T-helper 17 cell (primary cell): ENCODE data around the gene RNF181. TPM values are rescaled to one million over a fixed set of nuclear protein-coding genes. Genes with fewer than 3 reads are reported as not detected.

Experiments
- ATAC-seq: fragments of 150-1000 bp; cut with Tn5 transposase; 2 replicates; pipeline ENCODE4 v1.10.0; 2021; ENCODE audit warnings: mild to moderate bottlenecking, moderate library complexity
- DNase-seq, 3 donors: peaks; one replicate each; pipeline versions ENCODE4 v3.0.0 to v3.0.0-alpha.2; 2020 to 2021
- H3K9me3 ChIP-seq: one replicate; pipeline ENCODE4 v1.7.0; 2013; ENCODE audit warnings: low read length, mild to moderate bottlenecking; ENCODE audit not compliant: control insufficient read depth, poor library complexity, severe bottlenecking
- H3K27ac Mint-ChIP-seq: one replicate; pipeline ENCODE4 v1.8.0; 2022; ENCODE audit warnings: mild to moderate bottlenecking, moderate library complexity, mixed read lengths
- H3K27me3 Mint-ChIP-seq: one replicate; pipeline ENCODE4 v1.8.0; 2022; ENCODE audit warnings: mixed read lengths
- H3K36me3 Mint-ChIP-seq: one replicate; pipeline ENCODE4 v1.8.0; 2022; ENCODE audit warnings: low read depth, mixed read lengths
- H3K4me1 Mint-ChIP-seq: one replicate; pipeline ENCODE4 v1.8.0; 2022; ENCODE audit warnings: mild to moderate bottlenecking, mixed read lengths
- H3K4me3 Mint-ChIP-seq: one replicate; pipeline ENCODE4 v1.8.0; 2022; ENCODE audit warnings: mild to moderate bottlenecking, moderate library complexity, mixed read lengths
- total RNA-seq, 4 donors: library from RNA in 2 of 4; stranded (reverse) in 2 of 4; gene quantifications; one replicate each; pipeline ENCODE4 v1.2.3 and lab custom pipeline; 2022 to 2026

The RNF181 gene
- total RNA-seq, 2 donors from 2014 or later, result 42.8 to 43.3 TPM

DNA sequence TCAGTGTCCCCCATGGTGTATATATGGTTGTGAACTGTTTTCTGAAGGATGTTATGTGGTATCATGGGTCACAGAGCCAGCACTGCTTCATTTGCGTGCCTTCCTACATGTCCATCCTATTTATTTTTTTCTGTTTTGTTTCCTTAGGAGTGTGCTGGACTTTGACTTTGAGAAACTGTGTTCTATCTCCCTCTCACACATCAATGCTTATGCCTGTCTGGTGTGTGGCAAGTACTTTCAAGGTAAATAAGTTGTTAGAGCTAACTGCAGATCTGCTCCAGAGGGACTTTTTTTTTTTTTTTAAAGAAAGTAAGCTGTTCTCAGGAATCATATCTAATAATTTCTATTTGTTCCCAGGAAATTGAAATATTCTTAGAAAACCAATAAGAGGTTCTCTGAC, 25.8 kb downstream of the RNF181 start:
- Mint-ChIP-seq H3K4me3 (no peak overlapping the region), H3K27me3 (no peaks in the 10 kb centered on the region), H3K36me3 (peaks cover 10% of the 10 kb centered on the region), H3K4me1 (peaks cover 15% of the 10 kb centered on the region), H3K27ac (no peak overlapping the region)
- ATAC-seq (no peak), DNase-seq (no peak)
- no peaks in the 10 kb centered on the region for H3K9me3 ChIP-seq

DNA sequence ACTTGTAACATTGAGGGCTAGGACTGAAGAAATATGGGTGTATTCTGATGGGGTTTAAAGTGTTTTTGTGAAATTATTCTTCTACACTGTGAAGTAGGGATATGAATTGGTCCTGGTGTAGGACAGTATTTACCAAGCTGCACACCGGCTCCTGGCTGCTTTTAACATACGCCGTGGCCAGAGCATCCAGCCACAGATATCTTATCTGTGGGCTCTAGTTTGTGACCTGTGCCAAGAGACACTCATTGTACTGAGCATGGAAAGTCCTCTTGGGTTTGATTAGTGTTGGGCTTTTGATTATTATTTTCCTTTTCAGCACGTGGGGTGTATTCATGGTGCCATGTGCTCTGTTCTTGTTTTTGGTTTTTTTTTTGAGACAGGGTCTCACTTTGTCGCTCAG, 28.4 kb downstream of the RNF181 start:
- H3K9me3 ChIP-seq, result no peaks in the 10 kb centered on the region
- peaks cover 11% of the 10 kb centered on the region for H3K4me1 Mint-ChIP-seq
- no peak for DNase-seq
- H3K27me3 Mint-ChIP-seq, result no peaks in the 10 kb centered on the region
- peak overlapping the region; percentile 43 for H3K27ac Mint-ChIP-seq
- no peak for ATAC-seq
- H3K4me3 Mint-ChIP-seq, result no peak overlapping the region
- peaks cover 10% of the 10 kb centered on the region for H3K36me3 Mint-ChIP-seq

DNA sequence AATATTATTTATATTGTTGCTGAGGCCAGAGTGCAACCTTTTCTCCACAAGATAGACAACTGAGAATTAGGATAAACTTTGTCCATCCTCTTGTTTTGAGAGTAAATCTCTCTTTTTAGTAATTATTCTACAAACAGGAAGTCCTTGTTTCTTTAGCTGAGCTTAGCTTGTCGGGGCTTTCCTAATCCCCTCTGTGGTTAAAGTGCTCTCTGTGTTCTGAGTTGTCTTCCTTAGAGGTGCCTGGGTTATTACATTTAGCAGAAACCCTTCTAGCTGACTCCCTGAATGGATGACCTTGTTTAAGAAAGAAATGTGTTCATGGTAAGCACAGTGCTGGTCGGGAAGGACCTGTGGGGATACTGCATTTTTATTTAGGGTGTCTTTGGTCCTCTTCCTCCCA, 33.1 kb downstream of the RNF181 start:
- H3K9me3 ChIP-seq, result no peaks in the 10 kb centered on the region
- DNase-seq (no peak), ATAC-seq (peak; percentile 84)
- peak overlapping the region; percentile 54 for H3K27ac Mint-ChIP-seq
- no peak overlapping the region for H3K4me3 Mint-ChIP-seq
- no peaks in the 10 kb centered on the region for H3K27me3 Mint-ChIP-seq
- H3K4me1 Mint-ChIP-seq, result peaks cover 6% of the 10 kb centered on the region
- peaks cover 14% of the 10 kb centered on the region for H3K36me3 Mint-ChIP-seq

DNA sequence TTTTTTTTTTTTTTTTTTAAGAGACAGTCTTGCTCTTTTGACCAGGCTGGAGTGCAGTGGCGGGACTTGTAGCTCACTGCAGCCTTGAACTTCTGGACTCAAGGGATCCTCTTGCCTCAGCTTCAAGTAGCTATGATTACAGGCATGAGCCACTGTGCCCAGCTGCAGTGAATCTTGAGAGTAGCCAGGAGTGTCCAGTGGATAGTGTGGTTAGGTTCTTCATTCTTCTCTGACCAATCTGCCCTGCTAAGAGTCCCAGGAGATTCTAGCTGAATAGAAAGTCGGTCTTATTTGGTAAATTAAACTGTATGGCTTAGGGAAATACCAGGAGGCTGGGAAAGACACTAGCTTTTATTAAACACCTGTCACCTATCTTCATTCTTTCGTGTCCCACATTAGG, 35.8 kb downstream of the RNF181 start:
- DNase-seq, result no peak
- H3K36me3 Mint-ChIP-seq, result peaks cover 16% of the 10 kb centered on the region
- no peaks in the 10 kb centered on the region for H3K27me3 Mint-ChIP-seq
- H3K4me3 Mint-ChIP-seq, result no peak overlapping the region
- no peaks in the 10 kb centered on the region for H3K9me3 ChIP-seq
- ATAC-seq, result no peak
- no peak overlapping the region for H3K27ac Mint-ChIP-seq
- peaks cover 16% of the 10 kb centered on the region for H3K4me1 Mint-ChIP-seq

DNA sequence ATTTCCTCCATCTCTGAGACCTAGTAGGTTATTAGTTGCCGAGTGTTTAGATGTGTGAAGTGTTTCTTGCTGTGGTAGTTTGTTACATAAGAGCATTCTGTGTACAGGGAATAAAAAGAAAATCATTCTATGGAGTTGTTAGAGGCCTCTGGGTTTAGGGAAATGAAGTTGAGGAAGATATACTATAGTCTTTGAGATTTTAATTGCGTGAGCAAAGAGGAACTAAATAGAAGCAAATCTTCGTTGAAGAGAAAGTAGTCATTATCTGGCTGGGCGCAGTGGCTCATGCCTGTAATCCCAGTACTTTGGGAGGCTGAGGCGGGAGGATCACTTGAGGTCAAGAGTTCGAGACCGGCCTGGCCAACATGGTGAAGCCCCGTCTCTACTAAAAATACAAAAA, 39.5 kb downstream of the RNF181 start:
- no peaks in the 10 kb centered on the region for H3K27me3 Mint-ChIP-seq
- ATAC-seq, result no peak
- H3K9me3 ChIP-seq, result no peaks in the 10 kb centered on the region
- DNase-seq, result no peak
- H3K4me1 Mint-ChIP-seq, result peaks cover 18% of the 10 kb centered on the region
- H3K36me3 Mint-ChIP-seq, result peaks cover 19% of the 10 kb centered on the region
- H3K4me3 Mint-ChIP-seq, result no peak overlapping the region
- H3K27ac Mint-ChIP-seq, result peak overlapping the region; percentile 57

DNA sequence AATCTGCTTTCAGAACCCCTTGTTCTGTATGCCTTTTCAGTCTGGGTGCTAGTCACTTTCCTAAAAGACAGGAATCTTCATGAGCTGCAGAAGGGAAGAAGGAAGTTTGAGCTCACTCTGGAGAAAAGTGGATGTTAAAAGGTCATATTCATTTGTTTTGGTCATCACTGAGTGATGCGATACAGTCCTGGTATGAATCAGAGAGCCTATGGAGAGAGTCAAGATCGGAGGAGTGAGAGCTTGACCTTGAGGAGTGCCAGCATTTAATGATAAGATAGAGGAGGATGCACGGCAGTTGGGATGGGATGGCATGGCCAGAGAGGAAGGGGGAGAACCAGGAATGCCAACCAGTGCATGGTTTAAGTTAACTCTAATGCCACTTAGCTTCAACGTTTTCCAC, 40.1 kb downstream of the RNF181 start:
- peaks cover 19% of the 10 kb centered on the region for H3K36me3 Mint-ChIP-seq
- no peak overlapping the region for H3K27ac Mint-ChIP-seq
- no peaks in the 10 kb centered on the region for H3K27me3 Mint-ChIP-seq

GRCh38 chr2:85642725-85643124, 47.2 kb downstream of the RNF181 start:
- ATAC-seq, result peak; percentile 60
- Mint-ChIP-seq H3K4me1 (peaks cover 7% of the 10 kb centered on the region), H3K36me3 (peaks cover 3% of the 10 kb centered on the region)

More for the DNA sequence above, 40.1 kb downstream of the RNF181 start:
- Mint-ChIP-seq H3K4me3 (no peak overlapping the region), H3K4me1 (peaks cover 18% of the 10 kb centered on the region)
- H3K9me3 ChIP-seq, result no peaks in the 10 kb centered on the region
- DNase-seq (no peak), ATAC-seq (no peak)

GRCh38 chr2:85644909-85645308, 49.4 kb downstream of the RNF181 start:
- Mint-ChIP-seq H3K36me3 (peaks cover 13% of the 10 kb centered on the region), H3K4me3 (no peak overlapping the region), H3K4me1 (peaks cover 10% of the 10 kb centered on the region), H3K27ac (peak overlapping the region; percentile 11), H3K27me3 (no peaks in the 10 kb centered on the region)
- DNase-seq (no peak), ATAC-seq (no peak)
- H3K9me3 ChIP-seq, result no peaks in the 10 kb centered on the region

More at GRCh38 chr2:85642725-85643124, 47.2 kb downstream of the RNF181 start:
- no peak for DNase-seq
- Mint-ChIP-seq H3K27ac (peak overlapping the region; percentile 79), H3K27me3 (no peaks in the 10 kb centered on the region), H3K4me3 (peak overlapping the region; percentile 33)
- H3K9me3 ChIP-seq, result no peaks in the 10 kb centered on the region

- Mint-ChIP-seq H3K27ac (peak overlapping the region; percentile 16), H3K4me1 (peaks cover 10% of the 10 kb centered on the region), H3K36me3 (peaks cover 13% of the 10 kb centered on the region), H3K4me3 (no peak overlapping the region), H3K27me3 (no peaks in the 10 kb centered on the region)
- ATAC-seq (no peak), DNase-seq (no peak)
- no peaks in the 10 kb centered on the region for H3K9me3 ChIP-seq
Observed at GRCh38 chr2:85646166-85646565, 50.6 kb downstream of the RNF181 start.

Other genes starting within 250 kb of the RNF181 start
- 10 to 100 TPM; 30.3 to 35.9 TPM for gene RETSAT, start 241.2 kb upstream of the RNF181 start, total RNA-seq
- 10 to 100 TPM; 20.0 to 23.2 TPM for gene ELMOD3, start 241.0 kb upstream of the RNF181 start, total RNA-seq
- 10 to 100 TPM; 51.6 to 90.3 TPM for gene CAPG, start 185.4 kb upstream of the RNF181 start, total RNA-seq
- under 1 TPM; 0.26 to 0.40 TPM for gene SH2D6, start 177.0 kb upstream of the RNF181 start, total RNA-seq
- 100 to 1,000 TPM in 1 of 2 donors, 10 to 100 TPM in 1; 98.6 to 110 TPM for gene MAT2A, start 56.6 kb upstream of the RNF181 start, total RNA-seq
- gene GGCX, start 34.3 kb upstream of the RNF181 start, total RNA-seq, result 10 to 100 TPM; 15.6 to 17.8 TPM
- 100 to 1,000 TPM in 1 of 2 donors, 10 to 100 TPM in 1; 82.3 to 104 TPM for gene VAMP8, start 18.2 kb upstream of the RNF181 start, total RNA-seq
- 10 to 100 TPM; 38.2 to 39.5 TPM for gene VAMP5, start 11.3 kb upstream of the RNF181 start, total RNA-seq
- 1 to 10 TPM; 6.4 to 7.7 TPM for gene TMEM150A, start 7.0 kb downstream of the RNF181 start, total RNA-seq
- 10 to 100 TPM; 31.2 to 37.3 TPM for gene C2orf68, start 16.3 kb downstream of the RNF181 start, total RNA-seq
- 10 to 100 TPM; 46.4 to 54.8 TPM for gene USP39, start 20.4 kb downstream of the RNF181 start, total RNA-seq
- gene SFTPB, start 72.5 kb downstream of the RNF181 start, total RNA-seq, result not detected
- gene GNLY, start 98.6 kb downstream of the RNF181 start, total RNA-seq, result 10 to 100 TPM in 1 of 2 donors, 1 to 10 TPM in 1; 9.9 to 14.8 TPM
- gene ATOH8, start 158.2 kb downstream of the RNF181 start, total RNA-seq, result not detected